H7 (cell line): ENCODE results near the gene SMAD6. TPM values are rescaled to one million over a fixed set of nuclear protein-coding genes. Genes with fewer than 3 reads are reported as not detected.

Experiments
- DNase-seq: peaks from one replicate; pipeline ENCODE4 v3.0.0; 2012
- H3K27me3 ChIP-seq: 2 replicates; pipeline ENCODE4 v1.6.0; 2011; ENCODE audit warnings: mild to moderate bottlenecking, low read length; ENCODE audit not compliant: control insufficient read depth, insufficient read depth
- H3K36me3 ChIP-seq: replicated peaks from 2 replicates; pipeline ENCODE4 v1.5.1; 2011; ENCODE audit warnings: low read length; ENCODE audit not compliant: control insufficient read depth, insufficient read depth
- H3K4me3 ChIP-seq: 2 replicates; pipeline ENCODE4 v1.5.1; 2011; ENCODE audit warnings: low read depth, mild to moderate bottlenecking, control low read depth, low read length, moderate library complexity; ENCODE audit not compliant: insufficient read depth
- total RNA-seq: library from RNA; depleted of rRNA; stranded (reverse); fragments of >200 nt; shearing (Covaris generic); gene quantifications from 2 replicates; pipeline ENCODE4 v1.2.3, GENCODE V29; 2014

Gene SMAD6
- total RNA-seq, 1 experiment from 2014 or later, result 25.4 TPM

DNA sequence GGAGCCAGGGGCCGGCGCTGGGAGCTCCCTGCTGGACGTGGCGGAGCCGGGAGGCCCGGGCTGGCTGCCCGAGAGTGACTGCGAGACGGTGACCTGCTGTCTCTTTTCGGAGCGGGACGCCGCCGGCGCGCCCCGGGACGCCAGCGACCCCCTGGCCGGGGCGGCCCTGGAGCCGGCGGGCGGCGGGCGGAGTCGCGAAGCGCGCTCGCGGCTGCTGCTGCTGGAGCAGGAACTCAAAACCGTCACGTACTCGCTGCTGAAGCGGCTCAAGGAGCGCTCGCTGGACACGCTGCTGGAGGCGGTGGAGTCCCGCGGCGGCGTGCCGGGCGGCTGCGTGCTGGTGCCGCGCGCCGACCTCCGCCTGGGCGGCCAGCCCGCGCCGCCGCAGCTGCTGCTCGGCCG, 1.5 kb downstream of the SMAD6 start:
- H3K36me3 ChIP-seq, result no peaks in the 10 kb centered on the region
- peak overlapping the region; percentile 85 for H3K4me3 ChIP-seq
- no peak for DNase-seq
- peaks cover 21% of the 10 kb centered on the region; the same call in 1 of the 2 replicates for H3K27me3 ChIP-seq

DNA sequence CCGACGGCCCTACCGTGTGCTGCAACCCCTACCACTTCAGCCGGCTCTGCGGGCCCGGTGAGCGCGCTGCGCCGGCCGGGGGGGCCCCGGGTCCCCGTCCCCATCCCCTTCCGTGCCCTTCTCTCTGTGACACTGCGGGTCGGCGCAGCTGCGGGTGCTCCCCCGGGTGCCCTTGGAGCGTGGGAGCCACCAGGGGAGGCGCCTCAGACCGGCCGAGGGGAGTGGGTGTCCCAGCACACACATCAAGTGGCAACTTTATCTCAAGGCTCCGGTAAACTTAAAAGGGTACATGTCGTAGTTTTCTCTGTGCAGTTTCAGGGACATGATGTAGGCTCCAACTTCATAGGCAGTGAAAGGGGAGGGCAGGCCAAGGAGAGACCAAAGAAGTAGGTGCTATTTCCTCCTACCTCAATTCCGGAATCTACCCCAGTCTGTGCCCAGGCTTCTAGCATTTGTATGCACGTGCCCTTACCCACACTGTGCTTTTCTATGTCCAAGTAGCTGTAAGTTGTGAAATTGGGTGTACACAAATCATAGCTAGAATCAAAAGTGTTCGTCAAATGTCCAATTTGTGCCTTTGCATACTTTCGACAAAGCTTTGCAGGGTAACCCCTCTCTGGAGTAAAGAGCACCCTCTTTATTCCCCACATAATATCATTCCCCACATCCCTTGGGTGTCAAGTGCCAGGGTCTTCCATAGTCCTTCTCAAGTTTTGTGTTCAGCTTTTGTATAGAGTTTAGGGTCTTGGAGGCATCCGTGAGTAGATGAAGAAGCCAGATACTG, 2.2 kb downstream of the SMAD6 start:
- Histone ChIP-seq H3K27me3 (peaks cover 21% of the 10 kb centered on the region; the same call in 1 of the 2 replicates), H3K36me3 (no peaks in the 10 kb centered on the region; the same call in 1 of the 2 replicates), H3K4me3 (peak overlapping the region; percentile 85)
- DNase-seq, result no peak

DNA sequence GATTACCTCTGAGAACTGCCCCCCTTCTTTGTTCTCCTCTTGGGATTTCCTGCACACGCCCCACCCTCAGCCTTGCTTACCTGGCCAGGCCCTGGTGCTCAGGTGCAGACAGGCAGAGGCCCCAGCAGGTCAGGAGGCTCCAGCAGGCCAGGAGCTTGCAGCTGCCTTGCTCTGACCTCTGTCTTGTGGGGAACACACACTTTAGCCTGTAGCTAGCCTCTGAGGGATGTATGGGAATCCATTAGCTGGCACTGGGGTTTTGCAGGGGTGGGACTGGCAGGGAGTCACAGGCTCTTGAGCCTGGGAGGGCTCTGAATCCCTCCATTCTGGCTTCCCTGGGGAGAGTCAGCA, 2.7 kb downstream of the SMAD6 start:
- no peaks in the 10 kb centered on the region; the same call in 1 of the 2 replicates for H3K36me3 ChIP-seq

DNA sequence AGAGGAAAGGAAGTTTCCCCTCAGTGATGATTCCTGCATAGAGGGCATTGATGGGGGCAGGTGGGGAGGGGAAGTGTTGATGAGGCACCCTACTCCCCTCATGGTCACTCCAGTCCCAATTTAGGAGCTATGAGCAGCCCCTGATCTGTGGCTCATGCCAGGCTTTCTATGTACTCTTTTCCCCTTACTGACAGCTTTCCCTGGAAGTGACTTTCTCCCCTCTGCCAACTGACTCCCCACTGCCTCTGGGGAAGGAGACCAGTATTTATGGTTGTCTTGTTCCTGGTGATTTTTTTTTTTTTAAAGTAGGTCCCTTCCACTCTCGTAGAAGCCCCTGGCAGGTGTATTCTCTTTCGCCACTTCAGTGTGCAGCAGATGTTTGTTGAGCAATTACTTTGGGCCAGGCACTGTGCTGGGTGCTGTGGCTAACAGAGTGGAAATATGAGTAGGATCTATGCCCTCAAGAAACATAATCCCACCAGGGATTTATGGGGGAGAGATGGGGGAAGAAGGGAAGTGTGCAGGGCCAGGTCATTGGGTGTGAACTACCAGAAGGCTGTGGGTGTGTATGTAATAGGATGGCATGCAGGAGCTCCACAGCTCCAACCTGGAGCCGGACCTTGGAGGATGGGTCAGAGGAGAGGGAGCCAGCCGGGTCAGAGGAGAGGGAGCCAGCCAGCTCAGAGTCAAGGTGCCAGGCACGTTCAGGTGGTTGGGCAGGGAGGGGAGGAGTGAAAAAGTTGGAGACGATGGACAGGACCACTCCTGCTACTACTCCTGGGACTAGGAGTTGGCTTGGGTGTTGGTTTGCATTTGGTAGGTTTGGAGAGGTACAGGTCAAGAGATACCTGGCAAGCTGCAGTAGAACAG, 3.5 kb downstream of the SMAD6 start:
- H3K27me3 ChIP-seq, result peaks cover 20% of the 10 kb centered on the region; the same call in 1 of the 2 replicates
- H3K36me3 ChIP-seq, result no peaks in the 10 kb centered on the region; the same call in 1 of the 2 replicates
- peak overlapping the region; percentile 18; the same call in 1 of the 2 replicates for H3K4me3 ChIP-seq
- DNase-seq, result no peak

More for the DNA sequence above, 2.7 kb downstream of the SMAD6 start:
- no peak for DNase-seq
- peak overlapping the region; percentile 85 for H3K4me3 ChIP-seq
- H3K27me3 ChIP-seq, result peaks cover 21% of the 10 kb centered on the region; the same call in 1 of the 2 replicates

DNA sequence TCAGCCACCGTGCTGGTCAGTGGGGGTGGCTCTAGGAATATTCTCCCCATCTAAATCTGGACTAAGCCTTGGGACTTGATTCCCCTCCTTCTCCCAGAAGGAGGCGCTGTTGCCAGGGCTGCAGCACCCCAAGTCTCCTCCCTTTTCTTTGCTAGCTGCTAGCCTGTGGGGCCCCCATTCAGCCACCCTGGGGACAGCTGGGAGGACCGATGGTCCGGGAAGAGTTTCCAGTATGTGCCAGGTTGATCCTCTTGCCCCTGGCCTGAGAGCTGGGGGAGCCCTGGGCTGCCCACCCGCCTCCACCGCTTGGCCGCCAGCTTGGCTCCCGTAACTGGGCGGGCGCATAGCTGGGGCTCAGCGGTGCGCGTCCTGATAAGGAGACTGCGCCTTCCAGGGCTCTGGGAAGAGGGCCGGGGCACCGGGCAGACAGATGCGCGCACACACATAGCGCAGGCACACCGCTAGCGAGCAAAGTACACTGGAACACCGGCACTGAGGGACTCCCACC, 4.2 kb downstream of the SMAD6 start:
- H3K4me3 ChIP-seq, result no peak overlapping the region

DNA sequence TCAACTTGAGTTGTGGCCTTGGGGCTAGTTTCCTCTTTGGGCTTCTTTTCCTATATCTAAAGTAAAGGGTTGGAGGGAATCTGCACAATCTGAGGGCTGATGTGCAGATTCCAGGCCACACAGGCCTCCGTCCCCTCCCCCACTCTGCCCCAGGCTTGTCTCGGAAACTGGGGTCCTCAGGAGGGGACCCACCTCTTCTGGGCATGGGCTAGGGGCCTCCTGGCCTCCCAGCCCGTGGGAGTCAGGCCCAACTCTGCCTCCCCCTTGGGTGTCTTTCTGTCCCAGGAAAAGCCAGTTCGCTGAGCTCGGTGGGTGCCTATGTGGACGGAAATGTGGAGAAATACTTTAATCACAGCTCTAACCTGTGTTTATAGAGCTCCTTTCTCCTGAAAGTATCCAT, 4.8 kb downstream of the SMAD6 start:
- Histone ChIP-seq H3K27me3 (peaks cover 20% of the 10 kb centered on the region; the same call in 1 of the 2 replicates), H3K36me3 (no peaks in the 10 kb centered on the region; the same call in 1 of the 2 replicates), H3K4me3 (no peak overlapping the region)
- DNase-seq, result no peak

More for the DNA sequence above, 4.2 kb downstream of the SMAD6 start:
- DNase-seq, result peak; percentile 74
- peaks cover 20% of the 10 kb centered on the region; the same call in 1 of the 2 replicates for H3K27me3 ChIP-seq
- no peaks in the 10 kb centered on the region; the same call in 1 of the 2 replicates for H3K36me3 ChIP-seq

DNA sequence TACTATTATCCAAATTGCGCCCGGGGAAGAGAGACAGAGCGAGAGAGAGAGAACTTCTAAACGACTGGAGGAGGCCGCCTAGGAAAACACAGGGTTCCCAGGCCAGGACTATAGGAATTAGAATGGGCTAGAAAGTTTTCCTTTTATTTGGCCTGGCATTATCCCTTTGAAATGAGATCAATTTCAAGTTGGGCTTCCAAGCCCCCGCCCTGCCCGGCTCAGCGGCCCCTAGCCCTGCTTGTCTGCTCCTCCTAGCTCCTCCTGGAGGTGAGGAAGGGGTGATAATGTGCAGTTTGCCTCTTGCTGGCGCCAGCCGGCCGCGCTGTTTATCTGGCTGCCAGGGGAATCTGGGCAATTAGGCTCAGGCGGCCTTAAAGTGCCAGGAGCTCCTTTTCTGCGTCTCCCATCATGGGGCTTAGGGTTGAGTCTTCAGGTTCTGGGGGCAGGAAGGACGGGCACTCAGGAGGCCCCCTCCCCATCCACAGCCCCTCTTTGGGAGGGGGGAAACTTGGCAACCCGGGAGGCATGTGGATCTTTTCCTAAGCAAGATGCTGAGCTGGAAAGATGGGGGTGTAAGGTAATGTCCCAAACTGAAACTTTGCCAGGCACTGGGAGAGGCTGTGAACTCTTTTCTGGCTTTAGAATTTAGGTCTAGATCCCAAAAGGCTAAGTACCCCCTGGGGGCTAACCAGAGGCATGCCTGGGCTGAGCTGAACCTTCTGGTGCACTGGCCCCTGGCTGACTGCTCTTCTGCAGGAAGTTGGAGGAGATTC, 5.5 kb downstream of the SMAD6 start:
- H3K4me3 ChIP-seq, result no peak overlapping the region
- no peaks in the 10 kb centered on the region; the same call in 1 of the 2 replicates for H3K36me3 ChIP-seq
- H3K27me3 ChIP-seq, result peaks cover 20% of the 10 kb centered on the region; the same call in 1 of the 2 replicates
- peak; percentile 93 for DNase-seq

DNA sequence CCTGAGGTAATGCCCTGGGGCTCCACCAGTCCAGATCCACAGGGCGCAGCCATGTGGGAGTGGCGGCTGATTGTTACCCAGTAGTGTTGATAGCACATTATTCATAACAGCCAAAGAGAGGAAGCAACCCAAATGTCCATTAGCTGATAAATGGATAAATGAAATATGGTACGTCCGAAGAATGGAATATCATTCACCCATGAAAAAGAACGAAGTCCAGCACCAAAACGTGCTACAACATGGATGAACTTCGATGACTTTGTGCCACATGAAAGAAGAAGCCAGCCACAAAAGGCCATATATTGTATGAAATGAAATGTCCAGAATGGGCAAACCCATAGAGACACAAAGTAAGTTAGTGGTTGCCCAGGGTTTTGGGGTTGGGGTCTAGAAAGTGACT, 6.4 kb downstream of the SMAD6 start:
- no peak overlapping the region for H3K4me3 ChIP-seq
- DNase-seq, result no peak
- H3K27me3 ChIP-seq, result peaks cover 16% of the 10 kb centered on the region; the same call in 1 of the 2 replicates
- H3K36me3 ChIP-seq, result no peaks in the 10 kb centered on the region; the same call in 1 of the 2 replicates

DNA sequence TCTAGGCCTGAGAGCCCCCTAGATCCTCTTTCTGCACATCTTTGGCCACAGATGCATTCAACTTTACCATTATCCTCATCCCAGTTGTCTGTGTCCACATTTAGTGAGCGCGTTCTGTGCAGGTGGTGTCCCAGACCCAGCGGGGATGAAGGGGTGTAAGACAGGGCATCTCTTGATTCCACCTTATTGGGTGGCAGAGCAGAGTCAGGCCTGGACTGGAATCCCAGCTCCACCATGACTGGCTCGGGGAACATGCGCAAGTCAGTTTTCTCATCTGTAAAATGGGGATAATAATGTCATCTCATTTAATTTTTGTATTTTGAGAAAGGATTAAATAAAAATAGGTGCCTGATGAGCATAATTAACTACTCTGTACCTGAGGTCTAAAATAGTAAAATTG, 7.8 kb downstream of the SMAD6 start:
- Histone ChIP-seq H3K36me3 (no peaks in the 10 kb centered on the region; the same call in 1 of the 2 replicates), H3K4me3 (no peak overlapping the region), H3K27me3 (peaks cover 1% of the 10 kb centered on the region; the same call in 1 of the 2 replicates)
- no peak for DNase-seq

DNA sequence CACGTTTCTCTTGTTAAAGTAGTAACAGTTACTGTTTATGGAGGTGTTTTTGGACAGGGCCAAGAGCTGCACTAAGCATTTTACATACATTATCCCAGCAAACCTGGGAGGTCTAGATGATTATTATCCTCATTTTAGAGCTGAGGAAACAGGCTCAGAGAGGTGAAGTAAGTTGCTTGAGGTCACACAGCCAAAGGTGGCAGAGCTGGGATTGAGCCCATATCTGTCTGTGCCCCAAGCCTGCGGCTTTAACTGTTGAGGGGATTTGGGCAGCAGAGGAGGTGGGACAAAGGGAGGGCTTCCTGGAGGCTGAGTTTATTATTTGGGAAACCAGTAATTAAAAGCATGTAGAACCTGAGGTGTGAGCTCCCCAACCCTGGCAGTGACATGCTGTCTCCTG, 9.2 kb downstream of the SMAD6 start:
- no peaks in the 10 kb centered on the region for H3K27me3 ChIP-seq
- H3K36me3 ChIP-seq, result peaks cover 3% of the 10 kb centered on the region
- H3K4me3 ChIP-seq, result no peak overlapping the region
- no peak for DNase-seq

DNA sequence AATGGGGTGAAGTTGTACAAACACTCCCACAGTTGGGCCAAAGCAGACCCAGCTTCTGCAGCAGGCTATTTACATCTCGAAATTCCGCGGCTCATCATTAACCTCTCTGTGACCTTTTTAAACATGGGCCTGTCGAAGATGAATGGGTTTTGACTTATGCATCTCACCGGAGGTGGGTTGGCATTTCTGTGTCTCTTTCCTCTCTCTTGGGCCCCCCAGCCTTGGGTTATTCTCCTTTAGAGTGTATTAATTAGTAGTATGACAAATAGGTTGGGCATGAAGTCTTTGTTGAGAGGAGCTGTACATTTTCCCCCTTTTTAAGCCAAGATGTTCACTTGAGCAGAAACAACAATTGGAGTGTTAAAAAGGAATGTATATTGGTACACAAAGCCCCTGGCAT, 9.8 kb downstream of the SMAD6 start:
- peaks cover 8% of the 10 kb centered on the region for H3K36me3 ChIP-seq
- DNase-seq, result no peak
- no peak overlapping the region for H3K4me3 ChIP-seq
- no peaks in the 10 kb centered on the region for H3K27me3 ChIP-seq

DNA sequence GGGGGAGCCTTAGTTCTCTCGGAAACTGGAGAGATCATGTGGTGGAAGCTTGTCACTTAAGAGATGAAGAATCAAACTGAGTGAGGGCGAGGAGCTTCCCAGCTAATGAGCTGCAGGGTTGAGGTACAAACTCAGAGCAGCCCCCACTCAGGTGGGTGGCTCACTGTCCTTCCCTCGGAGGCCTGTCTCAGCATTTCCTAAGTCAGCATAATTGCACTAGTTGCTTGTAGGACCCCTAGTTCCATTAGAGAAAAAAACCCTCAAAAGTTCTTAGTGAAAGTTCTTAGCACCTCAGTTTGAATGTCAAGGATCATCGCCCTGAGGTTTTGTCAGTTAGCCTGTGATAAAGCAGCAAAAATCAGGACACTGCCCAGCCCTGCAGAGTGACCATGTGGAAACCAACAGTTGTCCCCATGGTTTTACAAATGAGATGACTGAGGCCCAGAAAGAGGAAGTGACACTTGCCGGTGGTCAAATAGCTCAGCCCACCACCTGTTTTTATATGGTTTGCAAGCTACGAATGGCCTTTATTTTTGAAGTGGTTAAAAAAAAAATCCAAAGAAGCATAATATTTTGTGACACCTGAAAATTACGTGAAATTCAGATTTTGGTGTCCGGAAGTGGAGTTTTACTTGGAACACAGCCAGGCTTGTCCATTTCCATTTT, 11.9 kb downstream of the SMAD6 start:
- Histone ChIP-seq H3K36me3 (peaks cover 14% of the 10 kb centered on the region), H3K4me3 (no peak overlapping the region), H3K27me3 (no peaks in the 10 kb centered on the region)
- DNase-seq, result no peak

DNA sequence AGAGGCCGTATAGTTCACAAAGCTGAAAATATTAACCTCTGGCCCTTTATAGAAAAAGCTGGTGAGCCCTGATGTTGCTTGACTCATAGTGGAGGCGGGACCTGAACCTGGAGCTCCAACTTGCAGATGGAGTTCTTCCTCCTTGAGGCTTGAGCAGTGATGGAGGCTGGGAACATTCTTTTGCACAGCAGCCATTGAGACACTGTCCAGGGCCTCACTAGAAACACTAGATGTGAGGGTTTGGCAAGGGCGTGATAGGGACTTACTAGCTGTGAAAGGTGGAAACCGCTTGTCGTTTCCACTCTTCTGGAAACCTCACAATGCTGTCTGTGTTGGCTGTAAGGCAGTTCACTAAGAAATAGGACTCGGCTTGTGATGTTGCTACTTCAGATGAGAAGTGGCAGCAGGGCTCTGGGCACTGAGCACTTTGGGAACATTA, 12.5 kb downstream of the SMAD6 start:
- DNase-seq, result no peak
- H3K36me3 ChIP-seq, result peaks cover 15% of the 10 kb centered on the region
- H3K4me3 ChIP-seq, result no peak overlapping the region
- H3K27me3 ChIP-seq, result no peaks in the 10 kb centered on the region
